Endothelial cell of umbilical vein (primary cell): ENCODE data around the gene STARD13. TPM values are rescaled to one million over a fixed set of nuclear protein-coding genes. Genes with fewer than 3 reads are reported as not detected.

Source experiments
- BruUV-seq: library from RNA; stranded (reverse); fragments of 400-500 nt; replicated peaks from 2 replicates; lab custom pipeline; 2021; lab: Mats Ljungman, UMichigan
- CTCF ChIA-PET: fragments of 300-600, 350-600 bp; sonication (Branson Sonifier 250); formaldehyde crosslinking; loops from one replicate; lab custom pipeline; 2021; ENCODE audit warnings: antibody characterized with exemption, inconsistent platforms; lab: Charles Lee
- POLR2A ChIA-PET: fragments of 300-600, 350-600 bp; sonication (Branson Sonifier 250); formaldehyde crosslinking; loops from one replicate; lab custom pipeline; 2021; ENCODE audit warnings: antibody characterized with exemption, inconsistent platforms; lab: Charles Lee
- DNase-seq: peaks from one replicate; pipeline ENCODE4 v3.0.0-alpha.2; 2011; ENCODE audit warnings: low read depth, low spot score
- FAIRE-seq: peaks from 2 replicates; lab custom pipeline; 2011; peaks lifted over from hg19 to GRCh38; lab: Jason Lieb, UNC
- H2AFZ ChIP-seq: 2 replicates; pipeline ENCODE4 v1.6.0; 2012; ENCODE audit warnings: low read depth, low read length, control low read depth, inconsistent platforms
- H3K27ac ChIP-seq: 2 replicates; pipeline ENCODE4 v1.5.1; 2011; ENCODE audit warnings: low read depth, mild to moderate bottlenecking, control low read depth, low read length, moderate library complexity; ENCODE audit not compliant: insufficient read depth
- H3K27me3 ChIP-seq, 2 experiments: 2 replicates each; pipeline versions ENCODE4 v1.6.0 to v1.6.1; 2011; ENCODE audit warnings: low read length in 2 of 2, mixed read lengths in 1 of 2; ENCODE audit not compliant: control insufficient read depth in 2 of 2, insufficient read depth in 2 of 2
- H3K36me3 ChIP-seq, 2 experiments: 2 replicates in 1 of 2; 3 replicates in 1 of 2; pipeline ENCODE4 v1.5.1; 2011; ENCODE audit warnings: low read length in 2 of 2, mild to moderate bottlenecking in 1 of 2, moderate library complexity in 1 of 2; ENCODE audit not compliant: control insufficient read depth in 2 of 2, insufficient read depth in 2 of 2; ENCODE audit errors: extremely low read depth in 1 of 2
- H3K4me1 ChIP-seq: 3 replicates; pipeline ENCODE4 v1.5.1; 2011; ENCODE audit warnings: mild to moderate bottlenecking, low read length; ENCODE audit not compliant: control insufficient read depth, insufficient read depth; ENCODE audit errors: extremely low read depth
- H3K4me2 ChIP-seq: 2 replicates; pipeline ENCODE4 v1.6.1; 2011; ENCODE audit warnings: low read length, control low read depth, mixed read lengths; ENCODE audit not compliant: insufficient read depth
- H3K4me3 ChIP-seq, 3 experiments: fragments of 200-600 bp in 1 of 3; sonication (generic), shearing (Covaris generic) in 1 of 3; replicated peaks in 1 of 3; 2 replicates each; pipeline ENCODE4 v1.5.1; 2011 to 2016; ENCODE audit warnings: control low read depth in 3 of 3, low read length in 3 of 3, mild to moderate bottlenecking in 2 of 3, inconsistent platforms in 1 of 3, low read depth in 1 of 3, moderate library complexity in 1 of 3; ENCODE audit not compliant: insufficient read depth in 1 of 3
- H3K79me2 ChIP-seq: 2 replicates; pipeline ENCODE4 v1.6.0; 2012; ENCODE audit warnings: low read length, inconsistent platforms; ENCODE audit not compliant: control insufficient read depth, insufficient read depth
- H3K9ac ChIP-seq: replicated peaks from 2 replicates; pipeline ENCODE3; 2011; ENCODE audit warnings: low read length, control low read depth; ENCODE audit not compliant: insufficient read depth; ENCODE audit errors: extremely low read depth
- H3K9me1 ChIP-seq: replicated peaks from 3 replicates; pipeline ENCODE4 v1.6.0; 2011; ENCODE audit warnings: mild to moderate bottlenecking, low read length; ENCODE audit not compliant: control insufficient read depth, insufficient read depth; ENCODE audit errors: extremely low read depth
- H3K9me3 ChIP-seq: replicated peaks from 2 replicates; pipeline ENCODE4 v1.5.1; 2012; ENCODE audit warnings: low read length, inconsistent platforms; ENCODE audit not compliant: control insufficient read depth, insufficient read depth
- H4K20me1 ChIP-seq: replicated peaks from 2 replicates; pipeline ENCODE3; 2011; ENCODE audit warnings: mild to moderate bottlenecking, low read length; ENCODE audit not compliant: control insufficient read depth, insufficient read depth; ENCODE audit errors: extremely low read depth
- FOS ChIP-seq: IDR thresholded peaks from 2 replicates; pipeline ENCODE4 v1.6.1; 2011; ENCODE audit warnings: mild to moderate bottlenecking, low read length, moderate library complexity, borderline replicate concordance; ENCODE audit not compliant: insufficient read depth
- JUN ChIP-seq: IDR thresholded peaks from 2 replicates; pipeline ENCODE4 v1.6.1; 2011; ENCODE audit warnings: borderline replicate concordance, low read depth; ENCODE audit not compliant: insufficient read length, insufficient read depth
- MAX ChIP-seq: IDR thresholded peaks from 2 replicates; pipeline ENCODE4 v1.6.1; 2011; ENCODE audit not compliant: insufficient read depth, insufficient read length
- POLR2A ChIP-seq: IDR thresholded peaks from 2 replicates; pipeline ENCODE4 v1.6.1; 2012; ENCODE audit warnings: low read depth, mild to moderate bottlenecking, control low read depth, low read length
- POLR2AphosphoS5 ChIP-seq: IDR thresholded peaks from 2 replicates; pipeline ENCODE4 v1.6.1; 2012; ENCODE audit warnings: low read depth, mild to moderate bottlenecking, control low read depth, low read length, moderate library complexity; ENCODE audit not compliant: insufficient read depth
- dilution Hi-C: fragments of 300-500 bp; cut with MboI; formaldehyde crosslinking; loops from one replicate; pipeline ENCODE4 v1.15.0; 2019; ENCODE audit warnings: low sequenced_read_pairs; ENCODE audit not compliant: extremely low pct_ligation_motif_present
- intact Hi-C: fragments of 100-400 bp; cut with micrococcal nuclease; formaldehyde crosslinking; loops from one replicate; pipeline ENCODE4 v1.10.0; 2022
- polyA plus RNA-seq, 4 experiments: library from polyadenylated mRNA; depleted of rRNA in 3 of 4; stranded (reverse) in 3 of 4; unstranded in 1 of 4; fragments of >200 nt; gene quantifications; 2 replicates each; pipeline versions ENCODE4 v1.2.1 to v1.2.3, GENCODE V29; 2011 to 2012; ENCODE audit warnings: missing spikeins in 1 of 4
- total RNA-seq: library from RNA; stranded (reverse); gene quantifications from 2 replicates; pipeline ENCODE4 v1.2.3, GENCODE V29; 2021

The STARD13 gene
- total and polyA plus RNA-seq, 2 donors (not counting 3 experiments of a cell fraction or from before 2014, with no cell fraction given), result 11.0 to 47.7 TPM

GRCh38 chr13:33183431-33184111 is 102.0 kb downstream of the STARD13 start:
- H3K4me2 ChIP-seq, result no peak overlapping the region

GRCh38 chr13:33182729-33183128 is 102.8 kb downstream of the STARD13 start:
- no peak for DNase-seq
- Histone ChIP-seq H3K4me3 (no peak overlapping the region), H3K9me1 (no peaks in the 10 kb centered on the region), H3K36me3 (no peaks in the 10 kb centered on the region), H3K27ac (no peak overlapping the region), H3K4me1 (peaks cover 23% of the 10 kb centered on the region), H2AFZ (no peak overlapping the region), H3K9ac (no peak overlapping the region), H3K9me3 (no peaks in the 10 kb centered on the region), H3K27me3 (no peaks in the 10 kb centered on the region), H4K20me1 (no peaks in the 10 kb centered on the region), H3K4me2 (no peak overlapping the region), H3K79me2 (peaks cover 75% of the 10 kb centered on the region)
- ChIA-PET CTCF (interaction anchor here (1.0 to 3.3 kb wide), 3 partner anchors 9 to 57 kb away, joined by 3 to 11 read pairs (median 3); no protein-coding TSS in a partner anchor), POLR2A (no interaction called here)
- no peak for FAIRE-seq
- no peak for TF ChIP-seq MAX
- dilution Hi-C loops (no loop called here), intact Hi-C loops (loop anchor here (10.0 kb wide), 1 partner anchor 598 kb away; the partner anchor contains the start of gene PDS5B)
- BruUV-seq, result no TSS peak

More at GRCh38 chr13:33183431-33184111, 102.0 kb downstream of the STARD13 start:
- no TSS peak for BruUV-seq
- Histone ChIP-seq H3K27ac (no peak overlapping the region), H3K36me3 (no peaks in the 10 kb centered on the region), H4K20me1 (no peaks in the 10 kb centered on the region), H3K9me3 (no peaks in the 10 kb centered on the region), H3K4me1 (peaks cover 31% of the 10 kb centered on the region), H3K9me1 (no peaks in the 10 kb centered on the region), H3K27me3 (no peaks in the 10 kb centered on the region), H3K4me3 (no peak overlapping the region), H3K79me2 (peaks cover 78% of the 10 kb centered on the region), H2AFZ (no peak overlapping the region), H3K9ac (no peak overlapping the region)
- no peak for FAIRE-seq
- TF ChIP-seq POLR2A, result no peak
- no peak for TF ChIP-seq FOS
- TF ChIP-seq MAX, result no peak
- TF ChIP-seq JUN, result no peak
- TF ChIP-seq POLR2AphosphoS5, result no peak
- no peak for DNase-seq
- dilution Hi-C loops, result no loop called here
- POLR2A ChIA-PET, result no interaction called here
- CTCF ChIA-PET, result interaction anchor here (0.9 to 3.3 kb wide), 4 partner anchors 8 to 19 kb away, joined by 3 to 11 read pairs (median 4); no protein-coding TSS in a partner anchor
- intact Hi-C loops, result loop anchor here (10.0 kb wide), 1 partner anchor 599 kb away; the partner anchor contains the start of gene PDS5B
